ENCODE data around the gene KCNK5. TPM values are rescaled to one million over a fixed set of nuclear protein-coding genes. Genes with fewer than 3 reads are reported as not detected.

Gene KCNK5
- total RNA-seq, 2 experiments from 2014 or later: 25.0 to 25.9 TPM

- POLR2A ChIA-PET: interaction anchor here (0.9 kb wide), 1 partner anchor 31 kb away, joined by 6 read pairs; no protein-coding TSS in a partner anchor
These were observed 34.2 kb upstream of the KCNK5 start for GRCh38 chr6:39263303-39264037.

GRCh38 chr6:39261751-39262150 is 32.5 kb upstream of the KCNK5 start:
- TF ChIP-seq CTCF (IDR thresholded peaks at IDR 0.05): no peak
- ChIA-PET CTCF (interaction anchor here (0.6 kb wide), 1 partner anchor 231 kb away, joined by 3 read pairs; no protein-coding TSS in a partner anchor), POLR2A (no interaction called here)
- Mint-ChIP-seq H3K36me3 (ENCODE audit: low read depth) (no peaks in the 10 kb centered on the region), H3K27me3 (peaks cover 12% of the 10 kb centered on the region), H3K4me1 (ENCODE audit: low read depth) (peaks cover 13% of the 10 kb centered on the region), H3K27ac (no peak overlapping the region), H3K4me3 (no peak overlapping the region), H3K9me3 (no peaks in the 10 kb centered on the region)
- DNase-seq (no peak), ATAC-seq (no peak)
- intact Hi-C loops (cut with micrococcal nuclease): no loop called here

More at GRCh38 chr6:39263303-39264037, 34.2 kb upstream of the KCNK5 start:
- CTCF ChIA-PET: interaction anchor here (1.1 to 1.6 kb wide), 2 partner anchors 73 to 98 kb away, joined by 3 to 5 read pairs; no protein-coding TSS in a partner anchor
- Mint-ChIP-seq H3K9me3 (no peaks in the 10 kb centered on the region), H3K36me3 (ENCODE audit: low read depth) (no peaks in the 10 kb centered on the region), H3K4me1 (ENCODE audit: low read depth) (peaks cover 14% of the 10 kb centered on the region), H3K27ac (no peak overlapping the region), H3K27me3 (peaks cover 12% of the 10 kb centered on the region), H3K4me3 (no peak overlapping the region)
- no peak for TF ChIP-seq CTCF (IDR thresholded peaks at IDR 0.05)
- ATAC-seq (peak; percentile 94), DNase-seq (peak; percentile 56)
- intact Hi-C loops (cut with micrococcal nuclease): no loop called here

- Mint-ChIP-seq H3K27me3 (peaks cover 12% of the 10 kb centered on the region), H3K9me3 (no peaks in the 10 kb centered on the region), H3K4me3 (no peak overlapping the region), H3K27ac (no peak overlapping the region), H3K36me3 (ENCODE audit: low read depth) (no peaks in the 10 kb centered on the region), H3K4me1 (ENCODE audit: low read depth) (peaks cover 18% of the 10 kb centered on the region)
- POLR2A ChIA-PET: no interaction called here
- DNase-seq: no peak
- ATAC-seq: no peak
- CTCF ChIA-PET: interaction anchor here (1.4 kb wide), 1 partner anchor 42 kb away, joined by 6 read pairs; no protein-coding TSS in a partner anchor
- no peak for TF ChIP-seq CTCF (IDR thresholded peaks at IDR 0.05)
- intact Hi-C loops (cut with micrococcal nuclease): no loop called here
These were observed 31.7 kb upstream of the KCNK5 start for GRCh38 chr6:39260953-39261352.

GRCh38 chr6:39260456-39260855 is 31.2 kb upstream of the KCNK5 start:
- Mint-ChIP-seq H3K4me1 (ENCODE audit: low read depth) (peaks cover 18% of the 10 kb centered on the region), H3K9me3 (no peaks in the 10 kb centered on the region), H3K27ac (no peak overlapping the region), H3K27me3 (peaks cover 12% of the 10 kb centered on the region), H3K36me3 (ENCODE audit: low read depth) (no peaks in the 10 kb centered on the region), H3K4me3 (no peak overlapping the region)
- ATAC-seq (no peak), DNase-seq (no peak)
- POLR2A ChIA-PET: no interaction called here
- intact Hi-C loops (cut with micrococcal nuclease): no loop called here
- TF ChIP-seq CTCF (IDR thresholded peaks at IDR 0.05): no peak
- CTCF ChIA-PET: interaction anchor here (1.1 to 1.4 kb wide), 2 partner anchors 42 to 49 kb away, joined by 3 to 6 read pairs; no protein-coding TSS in a partner anchor

All from activated CD8-positive, alpha-beta T cell treated with anti-CD3 and anti-CD28 coated beads for 36 hours (primary cell).